HG03521 (cell line): Measurements from ENCODE around the gene LGR6.
"Not testable (repeated sequence)": the region's sequence is repeated elsewhere in the genome, so short reads cannot be mapped to it uniquely, and the experiment has no call there.

Source experiments
- ATAC-seq: cut with Tn5 transposase; IDR thresholded peaks from one replicate; pipeline ENCODE4 v1.9.1; 2021; ENCODE audit warnings: mild to moderate bottlenecking, moderate library complexity; ENCODE audit not compliant: unreplicated experiment

LGR6 gene

GRCh38 chr1:202172015-202172355, 21.6 kb upstream of the LGR6 start:
- no peak for ATAC-seq

GRCh38 chr1:202173993-202174392, 19.6 kb upstream of the LGR6 start:
- ATAC-seq: no peak

- ATAC-seq: no peak
Measured at GRCh38 chr1:202176949-202177927, 16.4 kb upstream of the LGR6 start.

GRCh38 chr1:202179828-202180750, 13.5 kb upstream of the LGR6 start:
- no peak for ATAC-seq

- not testable (repeated sequence) for ATAC-seq
Measured at GRCh38 chr1:202180751-202181139, 12.9 kb upstream of the LGR6 start.

GRCh38 chr1:202181586-202181985, 12.0 kb upstream of the LGR6 start:
- ATAC-seq: no peak

- ATAC-seq: no peak
Measured at GRCh38 chr1:202182040-202182877, 11.3 kb upstream of the LGR6 start.

GRCh38 chr1:202184750-202185460, 8.7 kb upstream of the LGR6 start:
- ATAC-seq: no peak

- ATAC-seq: no peak
Measured at GRCh38 chr1:202186327-202186726, 7.3 kb upstream of the LGR6 start.

GRCh38 chr1:202187041-202187671, 6.4 kb upstream of the LGR6 start:
- ATAC-seq: no peak

GRCh38 chr1:202187697-202188407, 5.7 kb upstream of the LGR6 start:
- no peak for ATAC-seq

- no peak for ATAC-seq
Measured at GRCh38 chr1:202189001-202189790, 4.4 kb upstream of the LGR6 start.

- no peak for ATAC-seq
Measured at GRCh38 chr1:202189918-202190715, 3.5 kb upstream of the LGR6 start.

- ATAC-seq: not testable (repeated sequence)
Measured at GRCh38 chr1:202191391-202191790, 2.2 kb upstream of the LGR6 start.

GRCh38 chr1:202192770-202193613, 607 bp upstream of the LGR6 start:
- no peak for ATAC-seq

GRCh38 chr1:202194328-202194648, 689 bp downstream of the LGR6 start:
- ATAC-seq: no peak
